8988T (cell line): Measurements from ENCODE around the gene OXTR.

Experiments
- DNase-seq: peaks from one replicate; pipeline ENCODE4 v3.0.0; 2011

The OXTR gene

GRCh38 chr3:8709801-8710507 lies 59.5 kb downstream of the OXTR start:
- DNase-seq: no peak

DNA sequence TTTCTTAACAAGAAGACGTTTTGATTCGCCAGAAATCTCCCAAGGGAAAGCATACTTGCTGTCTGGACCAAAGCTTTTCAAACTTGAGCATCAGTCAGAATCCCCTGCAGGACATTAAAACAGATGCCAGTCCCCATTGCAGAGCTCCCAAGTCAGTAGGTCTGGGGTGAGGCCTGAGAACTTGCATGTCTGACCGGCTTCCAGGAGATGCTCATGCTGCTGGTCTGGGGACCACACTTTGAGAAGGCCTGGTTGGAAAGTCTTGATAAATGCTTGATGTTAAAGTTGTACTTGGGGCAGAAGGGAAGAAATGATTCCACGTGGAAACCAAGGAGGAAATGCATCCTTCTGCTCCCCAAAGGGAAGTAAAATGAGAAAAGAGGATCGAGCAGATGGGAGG lies 60.1 kb downstream of the OXTR start:
- no peak for DNase-seq

- DNase-seq: no peak
These were observed 63.8 kb downstream of the OXTR start for GRCh38 chr3:8705575-8705974.

DNA sequence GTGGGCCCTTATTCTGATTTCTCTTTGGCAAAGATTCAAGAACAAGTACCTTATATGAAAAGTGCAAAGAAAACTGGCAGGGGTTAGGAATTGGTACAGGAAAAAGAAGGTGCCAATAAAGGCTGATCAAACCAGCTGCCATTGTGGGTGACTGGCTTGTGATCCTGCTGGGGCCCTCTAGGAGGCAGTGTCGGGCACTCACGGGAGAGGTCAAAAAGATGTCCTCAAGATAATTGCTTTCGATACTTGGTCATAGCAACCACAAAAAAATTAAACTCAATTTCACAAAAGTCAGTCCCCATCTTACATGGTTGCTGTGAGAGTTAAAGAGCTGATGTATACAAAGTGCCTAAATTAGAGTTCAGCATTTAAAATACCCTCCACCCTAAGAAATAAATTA lies 66.9 kb downstream of the OXTR start:
- DNase-seq: no peak
